Measurements from ENCODE around the gene DSCAM. TPM values are rescaled to one million over a fixed set of nuclear protein-coding genes. Genes with fewer than 3 reads are reported as not detected.

Gene DSCAM
- total RNA-seq, 1 donor from 2014 or later = not detected

GRCh38 chr21:40457741-40458140 lies 389.2 kb downstream of the DSCAM start:
- Mint-ChIP-seq H3K36me3 (no peaks in the 10 kb centered on the region), H3K27ac (no peak overlapping the region), H3K4me3 (no peak overlapping the region), H3K9me3 (no peaks in the 10 kb centered on the region), H3K27me3 (ENCODE audit: insufficient read depth, low read depth) (no peaks in the 10 kb centered on the region), H3K4me1 (no peaks in the 10 kb centered on the region)
- no peak overlapping the region for H3K27ac ChIP-seq
- H3K79me2 ChIP-seq (ENCODE audit: low read depth) = no peaks in the 10 kb centered on the region
- TF ChIP-seq EZH2phosphoT487 (IDR thresholded peaks at IDR 0.05) = no peak
- no peak for TF ChIP-seq EZH2 (IDR thresholded peaks at IDR 0.05)
- no peak for TF ChIP-seq CTCF (IDR thresholded peaks at IDR 0.05)
- no peaks in the 10 kb centered on the region for H4K20me1 ChIP-seq (ENCODE audit: low read depth)
- no peak overlapping the region for H2AFZ ChIP-seq (replicated peaks)
- no peaks in the 10 kb centered on the region for H3F3A ChIP-seq (ENCODE audit: low read depth)
- H3K9ac ChIP-seq = no peak overlapping the region
- H3K36me3 ChIP-seq = no peaks in the 10 kb centered on the region
- H3K4me3 ChIP-seq = no peak overlapping the region
- no peak for DNase-seq (ENCODE audit: low spot score)
- no peaks in the 10 kb centered on the region for H3K27me3 ChIP-seq
- H3K9me3 ChIP-seq (ENCODE audit: low read depth) = no peaks in the 10 kb centered on the region
- H3K4me2 ChIP-seq = no peak overlapping the region
- H3K4me1 ChIP-seq = no peaks in the 10 kb centered on the region

GRCh38 chr21:40454057-40454456 lies 392.9 kb downstream of the DSCAM start:
- TF ChIP-seq EZH2phosphoT487 (IDR thresholded peaks at IDR 0.05) (no peak), CTCF (IDR thresholded peaks at IDR 0.05) (no peak)
- H3K4me1 ChIP-seq = no peaks in the 10 kb centered on the region
- H4K20me1 ChIP-seq (ENCODE audit: low read depth) = no peaks in the 10 kb centered on the region
- Mint-ChIP-seq H3K4me1 (no peaks in the 10 kb centered on the region), H3K27ac (no peak overlapping the region), H3K4me3 (no peak overlapping the region), H3K27me3 (ENCODE audit: insufficient read depth, low read depth) (no peaks in the 10 kb centered on the region), H3K36me3 (no peaks in the 10 kb centered on the region), H3K9me3 (no peaks in the 10 kb centered on the region)
- H3K36me3 ChIP-seq = no peaks in the 10 kb centered on the region
- no peak overlapping the region for H3K9ac ChIP-seq
- no peaks in the 10 kb centered on the region for H3K9me3 ChIP-seq (ENCODE audit: low read depth)
- H3K27ac ChIP-seq = no peak overlapping the region
- no peak overlapping the region for H2AFZ ChIP-seq (replicated peaks)
- no peaks in the 10 kb centered on the region for H3K79me2 ChIP-seq (ENCODE audit: low read depth)
- no peak overlapping the region for H3K4me2 ChIP-seq
- H3K27me3 ChIP-seq = no peaks in the 10 kb centered on the region
- DNase-seq (ENCODE audit: low spot score) = no peak
- H3K4me3 ChIP-seq = no peak overlapping the region
- H3F3A ChIP-seq (ENCODE audit: low read depth) = no peaks in the 10 kb centered on the region

GRCh38 chr21:40453183-40453582 lies 393.8 kb downstream of the DSCAM start:
- no peak overlapping the region for H3K4me3 Mint-ChIP-seq
- Histone ChIP-seq H3K79me2 (ENCODE audit: low read depth) (no peaks in the 10 kb centered on the region), H3K4me3 (no peak overlapping the region), H3K4me1 (no peaks in the 10 kb centered on the region), H3K36me3 (no peaks in the 10 kb centered on the region), H3K9ac (no peak overlapping the region), H3K27ac (no peak overlapping the region), H3K9me3 (ENCODE audit: low read depth) (no peaks in the 10 kb centered on the region), H3K27me3 (no peaks in the 10 kb centered on the region), H3F3A (ENCODE audit: low read depth) (no peaks in the 10 kb centered on the region), H4K20me1 (ENCODE audit: low read depth) (no peaks in the 10 kb centered on the region), H2AFZ (replicated peaks) (no peak overlapping the region), H3K4me2 (no peak overlapping the region)
- no peaks in the 10 kb centered on the region for H3K36me3 Mint-ChIP-seq
- H3K9me3 Mint-ChIP-seq = no peaks in the 10 kb centered on the region
- no peak for TF ChIP-seq CTCF (IDR thresholded peaks at IDR 0.05)
- TF ChIP-seq EZH2 (IDR thresholded peaks at IDR 0.05) = no peak
- TF ChIP-seq EZH2phosphoT487 (IDR thresholded peaks at IDR 0.05) = no peak
- H3K27me3 Mint-ChIP-seq (ENCODE audit: insufficient read depth, low read depth) = no peaks in the 10 kb centered on the region
- no peak for DNase-seq (ENCODE audit: low spot score)
- H3K4me1 Mint-ChIP-seq = no peaks in the 10 kb centered on the region
- H3K27ac Mint-ChIP-seq = no peak overlapping the region

GRCh38 chr21:40452548-40452947 lies 394.4 kb downstream of the DSCAM start:
- Histone ChIP-seq H3K4me3 (no peak overlapping the region), H3K4me2 (no peak overlapping the region), H4K20me1 (ENCODE audit: low read depth) (no peaks in the 10 kb centered on the region), H2AFZ (replicated peaks) (no peak overlapping the region), H3K27me3 (no peaks in the 10 kb centered on the region), H3K36me3 (no peaks in the 10 kb centered on the region), H3K4me1 (no peaks in the 10 kb centered on the region), H3K79me2 (ENCODE audit: low read depth) (no peaks in the 10 kb centered on the region), H3F3A (ENCODE audit: low read depth) (no peaks in the 10 kb centered on the region), H3K9me3 (ENCODE audit: low read depth) (no peaks in the 10 kb centered on the region), H3K27ac (no peak overlapping the region), H3K9ac (no peak overlapping the region)
- Mint-ChIP-seq H3K27ac (no peak overlapping the region), H3K4me3 (no peak overlapping the region), H3K36me3 (no peaks in the 10 kb centered on the region), H3K4me1 (no peaks in the 10 kb centered on the region), H3K27me3 (ENCODE audit: insufficient read depth, low read depth) (peaks cover 2% of the 10 kb centered on the region), H3K9me3 (no peaks in the 10 kb centered on the region)
- no peak for TF ChIP-seq EZH2 (IDR thresholded peaks at IDR 0.05)
- no peak for TF ChIP-seq CTCF (IDR thresholded peaks at IDR 0.05)
- TF ChIP-seq EZH2phosphoT487 (IDR thresholded peaks at IDR 0.05) = no peak
- no peak for DNase-seq (ENCODE audit: low spot score)
